ENCODE results near the gene LARGE2. TPM values are rescaled to one million over a fixed set of nuclear protein-coding genes. Genes with fewer than 3 reads are reported as not detected.

The LARGE2 gene
- total and polyA plus RNA-seq, 4 donors, result 2.4 to 18.4 (median 14.5) TPM

- Histone ChIP-seq H3K9me3 (ENCODE audit: control insufficient read depth in 4 of 4, insufficient read depth in 3 of 4, low read length in 3 of 4) (peaks cover 0 to 1% (median 0%) of the 10 kb centered on the region in 4 donors), H3K4me3 (no peak overlapping the region), H3K27ac (ENCODE audit: low read depth in 1 of 2, low read length in 1 of 2) (no peak overlapping the region), H3K27me3 (ENCODE audit: control insufficient read depth in 3 of 3, insufficient read depth in 3 of 3, low read length in 2 of 3) (peaks cover 0 to 7% (median 3%) of the 10 kb centered on the region in 3 donors), H3K9ac (ENCODE audit: insufficient read depth in 1 of 2, low read length in 2 of 2) (no peak overlapping the region), H3K4me1 (ENCODE audit: control insufficient read depth in 5 of 5, insufficient read depth in 5 of 5, low read length in 5 of 5) (peaks cover 0 to 7% (median 0%) of the 10 kb centered on the region in 5 donors), H3K36me3 (ENCODE audit: control insufficient read depth in 4 of 4, insufficient read depth in 4 of 4, low read length in 4 of 4) (peaks cover 12 to 40% (median 23%) of the 10 kb centered on the region in 4 donors)
- TF ChIP-seq, protein P1, sequence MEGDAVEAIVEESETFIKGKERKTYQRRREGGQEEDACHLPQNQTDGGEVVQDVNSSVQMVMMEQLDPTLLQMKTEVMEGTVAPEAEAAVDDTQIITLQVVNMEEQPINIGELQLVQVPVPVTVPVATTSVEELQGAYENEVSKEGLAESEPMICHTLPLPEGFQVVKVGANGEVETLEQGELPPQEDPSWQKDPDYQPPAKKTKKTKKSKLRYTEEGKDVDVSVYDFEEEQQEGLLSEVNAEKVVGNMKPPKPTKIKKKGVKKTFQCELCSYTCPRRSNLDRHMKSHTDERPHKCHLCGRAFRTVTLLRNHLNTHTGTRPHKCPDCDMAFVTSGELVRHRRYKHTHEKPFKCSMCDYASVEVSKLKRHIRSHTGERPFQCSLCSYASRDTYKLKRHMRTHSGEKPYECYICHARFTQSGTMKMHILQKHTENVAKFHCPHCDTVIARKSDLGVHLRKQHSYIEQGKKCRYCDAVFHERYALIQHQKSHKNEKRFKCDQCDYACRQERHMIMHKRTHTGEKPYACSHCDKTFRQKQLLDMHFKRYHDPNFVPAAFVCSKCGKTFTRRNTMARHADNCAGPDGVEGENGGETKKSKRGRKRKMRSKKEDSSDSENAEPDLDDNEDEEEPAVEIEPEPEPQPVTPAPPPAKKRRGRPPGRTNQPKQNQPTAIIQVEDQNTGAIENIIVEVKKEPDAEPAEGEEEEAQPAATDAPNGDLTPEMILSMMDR (IDR thresholded peaks at IDR 0.05; ENCODE audit: control extremely low read depth, extremely low read depth), result no peak
- ATAC-seq (ENCODE audit: insufficient read depth, low FRiP score), result no peak
- no peak for DNase-seq
- 75 to 77% methylated on average over 6 of the region's 6 CpGs for WGBS, 2 donors
Measured at GRCh38 chr11:45881708-45882368, 40.6 kb upstream of the LARGE2 start.

DNA sequence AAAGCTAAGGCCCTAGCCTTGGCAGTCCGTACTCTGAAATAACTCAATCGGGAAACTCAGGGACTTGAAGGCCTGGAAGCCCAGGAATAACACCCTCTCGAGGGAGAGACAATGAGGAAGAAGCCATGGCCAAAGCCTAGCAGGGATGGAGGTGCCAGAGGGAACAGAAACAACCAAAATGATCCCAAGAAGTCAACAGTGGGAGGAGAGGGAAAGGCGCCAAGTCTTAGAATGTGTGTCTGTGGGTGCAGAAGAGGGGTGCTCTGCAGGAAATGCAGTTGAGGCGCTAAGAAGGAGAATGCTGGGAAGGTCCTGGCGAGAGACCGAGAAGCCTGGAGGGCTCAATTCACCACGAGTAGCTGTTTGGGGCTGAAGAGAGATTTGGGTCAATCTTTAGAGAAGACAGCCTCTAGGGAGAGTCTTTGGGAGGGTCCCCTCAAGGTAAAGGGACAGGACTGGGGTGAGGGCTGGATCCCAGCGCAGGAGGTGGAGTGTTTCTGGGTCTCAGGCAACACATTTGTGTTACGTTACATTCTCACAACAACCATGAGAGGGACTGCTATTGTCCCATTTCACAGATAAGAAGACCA, 37.8 kb upstream of the LARGE2 start:
- TF ChIP-seq, protein P1 (IDR thresholded peaks at IDR 0.05; ENCODE audit: control extremely low read depth, extremely low read depth), result no peak
- Histone ChIP-seq H3K4me1 (ENCODE audit: control insufficient read depth in 5 of 5, insufficient read depth in 5 of 5, low read length in 5 of 5) (peaks cover 0 to 7% (median 0%) of the 10 kb centered on the region in 5 donors), H3K9me3 (ENCODE audit: control insufficient read depth in 4 of 4, insufficient read depth in 3 of 4, low read length in 3 of 4) (peaks cover 0 to 1% (median 0%) of the 10 kb centered on the region in 4 donors), H3K9ac (ENCODE audit: insufficient read depth in 1 of 2, low read length in 2 of 2) (no peak overlapping the region), H3K36me3 (ENCODE audit: control insufficient read depth in 4 of 4, insufficient read depth in 4 of 4, low read length in 4 of 4) (peaks cover 6 to 29% (median 14%) of the 10 kb centered on the region in 4 donors), H3K27me3 (ENCODE audit: control insufficient read depth in 3 of 3, insufficient read depth in 3 of 3, low read length in 2 of 3) (peaks cover 0 to 11% (median 3%) of the 10 kb centered on the region in 3 donors), H3K27ac (ENCODE audit: low read depth in 1 of 2, low read length in 1 of 2) (no peak overlapping the region), H3K4me3 (no peak overlapping the region)
- whole genome bisulfite sequencing, 2 donors, result 88 to 90% methylated on average over 10 of the region's 10 CpGs
- ATAC-seq (ENCODE audit: insufficient read depth, low FRiP score) (no peak), DNase-seq (no peak)

DNA sequence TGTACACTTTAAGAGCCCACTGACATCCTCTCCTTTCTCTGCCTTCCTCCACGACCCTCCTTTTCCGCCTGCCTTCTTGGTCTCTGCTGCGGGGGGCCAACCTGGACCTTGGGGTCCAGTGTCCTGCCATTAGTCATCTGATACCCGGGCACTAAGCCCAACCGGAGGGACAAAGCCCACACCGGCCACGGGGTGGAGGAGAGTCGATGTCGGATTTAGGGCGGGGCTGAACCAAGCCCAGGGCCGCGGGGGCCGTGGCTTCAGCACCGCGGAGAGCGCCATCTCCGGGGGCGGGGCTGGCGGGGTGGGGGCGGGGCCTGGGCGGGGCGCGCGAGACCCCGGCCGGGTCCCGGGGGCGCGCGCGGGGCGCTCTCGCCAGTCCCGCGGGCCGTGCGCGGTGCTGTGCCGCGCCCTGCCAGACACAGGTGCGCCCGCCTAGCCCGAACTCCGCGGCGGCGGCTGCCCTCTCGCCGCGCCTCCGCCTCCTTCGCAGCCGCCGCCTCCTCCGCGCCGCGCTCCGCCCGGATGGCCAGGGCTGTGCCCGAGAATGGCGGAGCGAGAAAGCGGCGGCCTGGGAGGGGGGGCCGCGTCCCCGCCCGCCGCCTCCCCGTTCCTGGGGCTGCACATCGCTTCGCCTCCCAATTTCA, 37.1 kb upstream of the LARGE2 start, which contains the start of gene MAPK8IP1:
TSS of gene MAPK8IP1 (plus strand) at position 378 of the 647 bp plus-strand sequence. CDS start at position 548, 170 bp downstream.
- H3K36me3 ChIP-seq (ENCODE audit: control insufficient read depth in 4 of 4, insufficient read depth in 4 of 4, low read length in 4 of 4), result peaks cover 4 to 25% (median 13%) of the 10 kb centered on the region in 4 donors
- 2 to 3% methylated on average over 35 to 73 of the region's 73 CpGs for WGBS, 2 donors
- peak within 1 kb of the TSS; percentile 24 for H3K4me3 ChIP-seq
- H3K9me3 ChIP-seq (ENCODE audit: control insufficient read depth in 4 of 4, insufficient read depth in 3 of 4, low read length in 3 of 4), result peaks cover 0 to 1% (median 0%) of the 10 kb centered on the region in 4 donors
- H3K9ac ChIP-seq (ENCODE audit: insufficient read depth in 1 of 2, low read length in 2 of 2), result no peak within 1 kb of the TSS
- TF ChIP-seq, protein P1 (IDR thresholded peaks at IDR 0.05; ENCODE audit: control extremely low read depth, extremely low read depth), result no peak
- ATAC-seq (ENCODE audit: insufficient read depth, low FRiP score) (peak; percentile 83), DNase-seq (peak; percentile 43 to 69 (median 53))
- no peak within 1 kb of the TSS for H3K27ac ChIP-seq (ENCODE audit: low read depth in 1 of 2, low read length in 1 of 2)
- peaks cover 0 to 7% (median 0%) of the 10 kb centered on the region in 5 donors for H3K4me1 ChIP-seq (ENCODE audit: control insufficient read depth in 5 of 5, insufficient read depth in 5 of 5, low read length in 5 of 5)
- H3K27me3 ChIP-seq (ENCODE audit: control insufficient read depth in 3 of 3, insufficient read depth in 3 of 3, low read length in 2 of 3), result peaks cover 0 to 11% (median 3%) of the 10 kb centered on the region in 3 donors

Measured in lung (tissue), 12 donors.